T-helper 1 cell (primary cell): ENCODE measurements around the gene GRAMD1A.

ENCODE experiments used
- DNase-seq, 5 donors: peaks; one replicate each; pipeline ENCODE4 v3.0.0-alpha.2; 2012 to 2020

GRAMD1A gene

GRCh38 chr19:35056513-35057063 is 56.5 kb downstream of the GRAMD1A start:
- no peak for DNase-seq

GRCh38 chr19:35058370-35058769 is 58.2 kb downstream of the GRAMD1A start:
- no peak for DNase-seq

- DNase-seq, result no peak
These were observed 59.1 kb downstream of the GRAMD1A start for GRCh38 chr19:35059006-35059798.

- DNase-seq, result no peak
These were observed 59.6 kb downstream of the GRAMD1A start for GRCh38 chr19:35059799-35060091.

GRCh38 chr19:35060160-35060855 is 60.2 kb downstream of the GRAMD1A start:
- DNase-seq, result no peak

- no peak for DNase-seq
These were observed 61.7 kb downstream of the GRAMD1A start for GRCh38 chr19:35061583-35062373.

GRCh38 chr19:35062942-35063341 is 62.8 kb downstream of the GRAMD1A start:
- no peak for DNase-seq

GRCh38 chr19:35063940-35064818 is 64.1 kb downstream of the GRAMD1A start:
- peak in 1 of 5 donors; percentile 26 for DNase-seq

GRCh38 chr19:35065574-35065973 is 65.5 kb downstream of the GRAMD1A start:
- no peak for DNase-seq

GRCh38 chr19:35066121-35066520 is 66.0 kb downstream of the GRAMD1A start:
- DNase-seq, result no peak

GRCh38 chr19:35066691-35067563 is 66.8 kb downstream of the GRAMD1A start:
- DNase-seq, result peak; percentile 70 to 85 (median 78)

GRCh38 chr19:35068941-35069634 is 69.0 kb downstream of the GRAMD1A start:
- DNase-seq, result no peak

- no peak for DNase-seq
These were observed 69.6 kb downstream of the GRAMD1A start for GRCh38 chr19:35069696-35070095.

- DNase-seq, result no peak
These were observed 70.3 kb downstream of the GRAMD1A start for GRCh38 chr19:35070471-35070870.

- DNase-seq, result no peak
These were observed 73.4 kb downstream of the GRAMD1A start for GRCh38 chr19:35073516-35073915.

GRCh38 chr19:35073941-35074340 is 73.8 kb downstream of the GRAMD1A start:
- DNase-seq, result no peak

- DNase-seq, result no peak
These were observed 74.5 kb downstream of the GRAMD1A start for GRCh38 chr19:35074426-35075201.

GRCh38 chr19:35075202-35076025 is 75.3 kb downstream of the GRAMD1A start:
- DNase-seq, result no peak

GRCh38 chr19:35076026-35076370 is 75.9 kb downstream of the GRAMD1A start:
- no peak for DNase-seq
